ENCODE data around the gene ATRNL1. TPM values are rescaled to one million over a fixed set of nuclear protein-coding genes. Genes with fewer than 3 reads are reported as not detected.

Gene ATRNL1
- total and polyA plus RNA-seq, 2 experiments from 2014 or later = 4.8 to 29.7 TPM

DNA sequence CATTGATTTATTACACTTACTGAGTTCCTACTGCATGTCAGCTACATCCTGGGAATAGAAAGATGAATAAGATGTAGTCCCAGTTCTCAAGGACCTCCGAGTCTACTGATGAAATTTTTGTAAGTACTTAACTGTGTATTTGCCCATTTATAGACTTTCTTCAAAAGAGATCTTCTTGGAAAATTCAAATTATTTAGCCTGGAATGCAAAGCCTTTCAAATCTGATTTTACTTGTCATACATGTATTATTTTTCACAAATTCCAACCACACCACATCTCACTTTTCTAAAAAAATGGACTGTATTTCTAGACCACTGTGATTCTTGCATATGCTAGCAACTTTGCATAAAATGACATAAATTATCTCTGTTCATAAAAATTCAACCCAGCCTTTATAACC is 581.3 kb downstream of the ATRNL1 start:
- H3K4me1 ChIP-seq (ENCODE audit: insufficient read depth) = no peaks in the 10 kb centered on the region
- H3K4me1 Mint-ChIP-seq = no peaks in the 10 kb centered on the region
- no peaks in the 10 kb centered on the region for H3K9me3 Mint-ChIP-seq
- H3K36me3 ChIP-seq (ENCODE audit: insufficient read depth) = no peaks in the 10 kb centered on the region
- no peaks in the 10 kb centered on the region for H3K79me2 ChIP-seq (replicated peaks; ENCODE audit: insufficient read depth)
- H3K4me2 ChIP-seq = no peak overlapping the region
- H3K27me3 Mint-ChIP-seq (ENCODE audit: insufficient read depth, low read depth, poor library complexity) = peaks cover 1% of the 10 kb centered on the region
- H3K27ac Mint-ChIP-seq = no peak overlapping the region
- H4K20me1 ChIP-seq (replicated peaks; ENCODE audit: insufficient read depth) = no peaks in the 10 kb centered on the region
- H3K36me3 Mint-ChIP-seq (ENCODE audit: low read depth) = no peaks in the 10 kb centered on the region
- H3K27ac ChIP-seq (ENCODE audit: low read depth) = no peak overlapping the region
- H3K9me2 ChIP-seq (ENCODE audit: insufficient read depth) = peaks cover 3% of the 10 kb centered on the region
- no peak overlapping the region for H3K4me3 Mint-ChIP-seq
- H3K4me3 ChIP-seq = no peak overlapping the region
- H2AFZ ChIP-seq = no peak overlapping the region
- no peak for TF ChIP-seq ETS1 (IDR thresholded peaks at IDR 0.05)
- TF ChIP-seq NANOG (IDR thresholded peaks at IDR 0.05; ENCODE audit: borderline replicate concordance) = no peak
- no peak for TF ChIP-seq ZNF114 (CRISPR knock-in tag; IDR thresholded peaks at IDR 0.05)
- TF ChIP-seq EZH2 (IDR thresholded peaks at IDR 0.05; ENCODE audit: low read depth, unreplicated experiment) = no peak
- no peak for TF ChIP-seq ZNF331 (CRISPR knock-in tag; IDR thresholded peaks at IDR 0.05; ENCODE audit: low read depth)
- TF ChIP-seq, protein P1, sequence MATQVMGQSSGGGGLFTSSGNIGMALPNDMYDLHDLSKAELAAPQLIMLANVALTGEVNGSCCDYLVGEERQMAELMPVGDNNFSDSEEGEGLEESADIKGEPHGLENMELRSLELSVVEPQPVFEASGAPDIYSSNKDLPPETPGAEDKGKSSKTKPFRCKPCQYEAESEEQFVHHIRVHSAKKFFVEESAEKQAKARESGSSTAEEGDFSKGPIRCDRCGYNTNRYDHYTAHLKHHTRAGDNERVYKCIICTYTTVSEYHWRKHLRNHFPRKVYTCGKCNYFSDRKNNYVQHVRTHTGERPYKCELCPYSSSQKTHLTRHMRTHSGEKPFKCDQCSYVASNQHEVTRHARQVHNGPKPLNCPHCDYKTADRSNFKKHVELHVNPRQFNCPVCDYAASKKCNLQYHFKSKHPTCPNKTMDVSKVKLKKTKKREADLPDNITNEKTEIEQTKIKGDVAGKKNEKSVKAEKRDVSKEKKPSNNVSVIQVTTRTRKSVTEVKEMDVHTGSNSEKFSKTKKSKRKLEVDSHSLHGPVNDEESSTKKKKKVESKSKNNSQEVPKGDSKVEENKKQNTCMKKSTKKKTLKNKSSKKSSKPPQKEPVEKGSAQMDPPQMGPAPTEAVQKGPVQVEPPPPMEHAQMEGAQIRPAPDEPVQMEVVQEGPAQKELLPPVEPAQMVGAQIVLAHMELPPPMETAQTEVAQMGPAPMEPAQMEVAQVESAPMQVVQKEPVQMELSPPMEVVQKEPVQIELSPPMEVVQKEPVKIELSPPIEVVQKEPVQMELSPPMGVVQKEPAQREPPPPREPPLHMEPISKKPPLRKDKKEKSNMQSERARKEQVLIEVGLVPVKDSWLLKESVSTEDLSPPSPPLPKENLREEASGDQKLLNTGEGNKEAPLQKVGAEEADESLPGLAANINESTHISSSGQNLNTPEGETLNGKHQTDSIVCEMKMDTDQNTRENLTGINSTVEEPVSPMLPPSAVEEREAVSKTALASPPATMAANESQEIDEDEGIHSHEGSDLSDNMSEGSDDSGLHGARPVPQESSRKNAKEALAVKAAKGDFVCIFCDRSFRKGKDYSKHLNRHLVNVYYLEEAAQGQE (IDR thresholded peaks at IDR 0.05; ENCODE audit: unreplicated experiment) = no peak
- TF ChIP-seq CTCF (conservative IDR thresholded peaks at IDR 0.05; ENCODE audit: low read depth in 2 of 2) = no peak
- no peak for TF ChIP-seq POLR2AphosphoS5 (IDR thresholded peaks at IDR 0.05; ENCODE audit: low read depth)
- TF ChIP-seq CREB1 (CRISPR knock-in tag; IDR thresholded peaks at IDR 0.05; ENCODE audit: low read depth) = no peak
- no peak for TF ChIP-seq ZNF462 (CRISPR knock-in tag; IDR thresholded peaks at IDR 0.05)
- no peak for TF ChIP-seq JUNB (IDR thresholded peaks at IDR 0.05; ENCODE audit: unreplicated experiment)
- no peak for TF ChIP-seq STAT1 (IDR thresholded peaks at IDR 0.05; ENCODE audit: unreplicated experiment)
- no peak for TF ChIP-seq EZH2phosphoT487 (IDR thresholded peaks at IDR 0.05; ENCODE audit: unreplicated experiment)
- H3F3A ChIP-seq (replicated peaks; ENCODE audit: low read depth) = no peaks in the 10 kb centered on the region
- no peaks in the 10 kb centered on the region for H3K27me3 ChIP-seq (ENCODE audit: insufficient read depth)
- ATAC-seq (no peak), DNase-seq (ENCODE audit: low spot score) (no peak)

Measured in GM23338 (cell line).